ENCODE results near the gene CEBPA.

CEBPA gene

DNA sequence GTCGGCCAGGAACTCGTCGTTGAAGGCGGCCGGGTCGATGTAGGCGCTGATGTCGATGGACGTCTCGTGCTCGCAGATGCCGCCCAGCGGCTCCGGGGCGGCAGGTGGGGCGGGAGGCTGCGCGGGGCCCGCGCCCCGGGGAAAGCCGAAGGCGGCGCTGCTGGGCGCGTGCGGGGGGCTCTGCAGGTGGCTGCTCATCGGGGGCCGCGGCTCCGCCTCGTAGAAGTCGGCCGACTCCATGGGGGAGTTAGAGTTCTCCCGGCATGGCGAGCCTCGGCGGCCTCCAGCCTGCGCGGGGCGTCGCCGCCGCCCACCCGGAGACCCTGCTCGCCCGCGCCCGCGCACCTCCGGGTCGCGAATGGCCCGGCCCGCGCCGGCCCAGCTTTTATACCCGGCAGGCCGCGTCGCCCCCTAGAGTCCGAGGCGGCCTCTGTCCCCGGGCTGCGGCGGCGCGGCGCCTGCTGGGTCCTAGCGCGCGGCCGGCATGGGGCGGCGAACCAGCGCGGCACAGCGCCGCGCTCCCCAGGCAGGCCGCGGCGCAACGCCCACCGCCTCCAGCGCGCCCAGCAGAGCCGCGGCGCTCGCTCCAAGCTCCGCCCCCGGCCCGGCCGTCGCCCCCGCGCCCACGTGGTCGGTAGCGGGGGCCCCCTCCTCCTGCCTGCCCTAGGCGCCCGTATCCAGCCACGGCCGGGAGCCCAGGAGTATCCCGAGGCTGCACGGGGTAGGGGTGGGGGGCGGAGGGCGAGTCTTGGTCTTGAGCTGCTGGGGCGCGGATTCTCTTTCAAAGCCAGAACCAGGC lies at the start of gene CEBPA:
Gene CEBPA (minus strand): TSS at position 360 of the 799 bp plus-strand sequence. CDS start 120 bp downstream, at position 240.
- DNase-seq (ENCODE audit: low spot score): no peak

DNA sequence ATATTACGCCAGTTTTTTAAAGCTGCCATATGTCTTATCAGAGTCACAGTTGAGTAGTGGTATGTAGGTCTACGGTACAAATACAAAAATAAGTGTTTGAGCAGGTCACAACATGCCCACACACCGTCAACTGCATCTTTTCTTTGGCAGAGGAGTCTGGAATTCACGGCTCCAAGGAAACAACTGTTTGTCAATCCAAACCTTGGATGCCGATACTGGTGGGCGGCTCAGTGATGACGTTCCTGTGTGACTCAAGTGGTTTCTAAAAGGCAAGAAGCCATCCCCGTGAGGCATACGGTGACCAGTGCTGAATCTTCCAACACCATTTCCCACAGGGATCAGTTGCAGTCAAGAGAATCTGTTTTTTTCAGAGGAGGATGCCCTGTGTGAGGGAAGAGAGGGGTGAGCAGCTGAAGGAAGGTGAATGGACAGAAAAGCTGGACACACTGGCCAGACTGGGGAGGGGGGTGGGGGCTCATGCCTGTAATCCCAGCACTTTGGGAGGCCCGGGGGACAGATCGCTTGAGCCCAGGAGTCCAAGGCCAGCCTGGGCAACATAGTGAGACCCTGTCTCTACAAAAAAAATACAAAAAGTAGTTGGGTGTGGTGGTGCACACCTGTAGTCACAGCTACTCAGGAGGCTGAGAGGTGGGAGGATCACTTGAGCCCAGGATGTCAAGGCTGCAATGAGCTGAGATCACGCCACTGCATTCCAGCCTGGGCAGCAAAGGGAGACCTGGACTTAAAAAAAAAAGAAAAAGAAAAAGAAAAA lies 48.4 kb upstream of the CEBPA start:
- DNase-seq (ENCODE audit: low spot score): no peak

DNA sequence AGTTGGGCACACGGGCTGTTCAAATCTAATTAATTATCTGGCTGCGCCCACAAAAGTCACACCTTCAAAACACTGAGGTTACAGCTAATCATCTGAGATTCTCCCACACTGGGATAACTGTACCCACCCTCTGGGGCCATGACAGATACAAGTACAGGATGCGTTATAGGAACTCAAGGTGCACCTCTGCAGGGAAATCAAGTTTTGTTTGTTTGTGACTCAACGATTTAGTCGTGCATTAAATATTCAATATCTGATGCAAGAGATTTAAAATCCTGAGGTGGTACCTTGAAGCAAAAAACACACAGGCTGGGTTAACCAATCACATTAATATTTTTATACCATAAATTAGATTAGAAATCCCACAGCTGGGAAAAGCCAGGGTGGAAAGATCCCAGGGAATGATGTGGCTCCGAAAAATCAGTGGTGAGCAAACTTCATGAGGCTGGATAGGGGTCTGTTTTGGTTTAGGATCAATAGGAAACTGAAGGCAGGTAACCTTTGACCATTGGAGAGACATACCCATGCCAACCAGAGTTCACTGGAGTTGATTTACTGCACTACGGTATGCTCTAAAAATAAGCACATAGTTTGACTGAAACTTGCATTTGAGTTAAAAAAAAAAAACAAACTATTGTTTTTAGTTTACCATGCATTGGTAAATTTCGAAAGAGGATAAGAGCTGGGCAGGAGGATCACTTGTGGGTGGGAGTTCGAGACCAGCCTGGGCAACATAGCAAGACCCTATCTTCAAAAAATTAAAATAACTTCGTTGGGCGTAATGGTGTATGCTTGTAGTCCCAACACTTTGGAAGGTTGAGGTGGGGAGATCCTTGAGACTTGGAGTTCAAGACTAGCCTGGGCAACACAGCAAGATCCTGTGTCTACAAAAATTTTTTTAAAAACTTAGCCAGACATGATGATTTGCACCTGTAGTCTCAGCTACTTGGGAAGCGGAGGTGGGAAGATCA lies 47.3 kb upstream of the CEBPA start:
- no peak for DNase-seq (ENCODE audit: low spot score)

DNA sequence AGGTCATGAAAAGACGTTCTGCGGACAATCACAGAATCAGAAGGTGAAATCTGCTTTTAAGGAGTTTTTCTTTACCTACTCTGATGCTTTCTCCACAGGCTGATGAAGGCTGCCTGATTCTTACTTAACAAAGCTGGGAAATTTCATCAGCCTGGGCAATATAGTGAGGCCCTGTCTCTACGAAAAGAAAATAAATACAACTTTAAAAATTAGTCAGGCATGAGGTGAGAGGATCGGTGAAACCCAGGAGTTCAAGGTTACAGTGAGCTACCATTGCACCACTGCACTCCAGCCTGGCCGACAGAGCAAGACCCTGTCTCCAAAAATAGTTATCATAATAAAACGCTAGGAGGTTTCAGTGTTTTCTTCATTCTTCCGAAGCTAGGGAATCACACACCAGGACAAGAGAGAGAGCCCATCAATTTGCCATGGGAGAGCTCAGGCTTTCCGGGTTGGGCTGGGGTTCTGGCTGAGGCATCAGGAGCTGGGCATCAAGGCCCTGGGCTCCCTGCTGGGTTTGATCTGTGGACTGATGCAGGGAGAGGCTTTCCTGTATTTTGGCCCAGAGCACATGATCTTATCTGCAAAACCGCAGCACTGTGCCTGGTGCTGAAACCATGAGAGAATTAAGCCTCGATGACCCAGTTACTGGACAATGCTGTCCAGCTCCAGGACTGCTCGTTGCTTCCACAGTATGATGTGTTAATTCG lies 46.1 kb upstream of the CEBPA start:
- no peak for DNase-seq (ENCODE audit: low spot score)

DNA sequence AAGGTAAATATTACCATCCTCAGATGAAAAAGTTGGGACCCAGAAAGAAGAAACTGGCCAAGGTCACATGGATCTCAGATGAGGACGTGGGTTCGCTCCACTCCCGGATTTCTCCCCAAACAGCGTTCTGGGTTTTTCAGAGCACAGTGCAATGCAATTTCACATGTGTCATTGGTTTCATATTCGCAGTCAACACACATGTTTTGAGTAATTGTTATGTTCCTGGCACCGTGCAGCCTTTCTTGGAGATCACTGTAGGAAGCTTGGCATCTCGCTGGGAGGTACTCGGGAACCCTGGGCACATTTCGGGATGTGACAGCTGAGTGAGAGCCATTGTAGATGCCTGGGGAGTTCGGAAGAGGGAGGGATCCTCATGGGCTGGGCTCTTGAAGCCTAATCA lies 45.0 kb upstream of the CEBPA start:
- DNase-seq (ENCODE audit: low spot score): no peak

DNA sequence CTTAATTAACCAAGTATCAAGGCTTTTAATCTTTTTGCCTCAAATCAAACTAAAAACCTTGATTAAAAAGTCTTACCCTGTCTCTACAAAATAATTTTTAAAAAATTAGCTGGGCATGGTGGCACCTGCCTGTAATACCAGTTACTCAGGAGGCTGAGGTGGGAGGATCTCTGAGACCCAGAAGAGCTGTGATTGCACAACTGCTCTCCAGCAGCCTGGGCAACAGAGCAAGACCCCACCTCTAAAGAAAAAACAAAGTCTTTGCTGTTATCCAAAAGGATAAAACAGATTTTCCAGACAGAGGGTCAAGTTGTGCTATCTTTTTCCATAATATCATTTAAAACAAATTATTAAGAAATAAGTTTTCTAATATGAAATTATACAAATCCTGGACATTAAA lies 44.3 kb upstream of the CEBPA start:
- no peak for DNase-seq (ENCODE audit: low spot score)

DNA sequence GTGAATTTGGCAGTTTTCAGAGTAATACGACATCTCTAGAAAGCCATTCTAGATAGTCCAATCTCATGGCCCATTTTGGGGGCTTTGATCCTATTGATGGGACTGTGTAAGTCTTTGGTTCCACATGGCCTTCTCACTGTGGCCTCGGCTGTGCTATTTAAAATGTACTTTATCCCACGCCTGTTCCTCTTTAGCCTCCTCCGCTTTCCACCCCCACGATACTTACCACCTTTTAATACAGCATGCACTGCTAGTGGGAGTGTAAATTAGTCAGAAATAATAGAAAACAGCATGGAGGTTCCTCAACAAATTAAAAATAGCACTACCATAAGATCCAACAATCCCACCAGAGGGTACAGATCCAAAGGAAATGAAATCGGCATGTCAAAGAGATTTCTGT lies 42.8 kb upstream of the CEBPA start:
- DNase-seq (ENCODE audit: low spot score): no peak

DNA sequence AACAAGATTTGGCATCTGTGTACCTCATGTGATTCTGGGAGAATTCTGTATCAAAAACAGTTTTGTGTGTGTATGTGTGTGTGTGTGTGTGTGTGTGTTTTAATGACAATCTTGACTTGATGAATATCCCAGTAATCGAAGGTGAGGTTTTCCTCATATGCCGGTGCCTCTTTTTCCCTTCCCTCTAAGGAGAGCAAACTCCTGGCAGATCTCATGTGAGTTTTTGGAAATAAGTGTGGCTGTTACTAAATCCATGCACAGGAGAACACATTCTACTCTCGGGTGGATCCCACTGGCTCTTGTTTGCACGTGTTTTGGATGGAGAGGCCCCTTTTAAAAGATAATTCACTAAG lies 42.2 kb upstream of the CEBPA start:
- DNase-seq (ENCODE audit: low spot score): no peak

DNA sequence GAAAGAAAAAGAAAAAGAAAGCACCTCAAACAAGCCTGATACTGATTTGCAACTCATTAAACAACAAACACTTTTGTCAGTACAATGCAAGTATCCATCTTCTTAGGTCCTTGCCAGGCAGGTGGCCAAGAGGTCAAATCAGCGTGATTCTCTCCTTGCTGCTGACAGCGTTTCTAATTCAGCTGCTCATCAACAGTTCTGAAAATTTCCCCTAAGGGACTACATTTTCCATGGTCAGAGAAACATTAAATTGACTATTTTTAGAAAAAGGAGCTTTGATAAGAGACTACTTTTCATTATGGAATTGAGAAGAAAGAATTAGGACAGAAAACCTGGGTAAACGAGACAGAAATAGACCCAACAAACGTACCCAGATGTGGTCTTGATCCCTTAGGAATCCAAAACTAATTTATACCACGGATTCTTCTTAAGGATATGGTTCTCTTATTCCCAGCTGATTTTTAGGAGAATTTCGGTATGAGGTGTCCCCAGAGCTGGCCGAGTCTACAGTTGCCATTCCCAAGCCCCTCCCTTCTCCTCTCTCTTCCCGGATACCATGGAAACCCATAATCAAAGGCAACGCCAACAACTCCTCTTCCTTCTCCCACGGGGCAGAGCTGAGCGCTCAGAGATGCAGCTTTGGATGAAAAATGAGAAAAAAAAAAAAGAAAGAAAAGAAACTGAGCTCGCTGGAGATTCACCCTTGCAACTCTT lies 41.7 kb upstream of the CEBPA start:
- no peak for DNase-seq (ENCODE audit: low spot score)

DNA sequence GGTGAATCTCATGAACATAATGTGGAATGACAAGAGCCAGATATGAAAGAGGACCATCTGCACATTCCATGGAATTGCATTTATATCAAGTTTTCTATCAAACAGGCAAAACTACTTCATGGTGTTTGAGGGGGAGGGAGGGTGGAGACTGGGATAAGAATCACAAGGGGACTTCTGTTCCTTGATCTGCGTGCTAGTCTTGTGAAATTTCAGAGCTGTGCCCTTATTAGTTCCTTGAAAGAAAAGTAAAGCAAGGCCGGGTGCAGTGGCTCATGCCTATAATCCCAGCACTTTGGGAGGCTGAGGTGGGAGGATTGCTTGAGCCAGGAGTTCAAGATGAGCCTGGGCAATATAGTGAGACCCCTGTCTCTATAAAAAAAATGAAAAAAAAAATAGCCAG lies 41.0 kb upstream of the CEBPA start:
- DNase-seq (ENCODE audit: low spot score): no peak

DNA sequence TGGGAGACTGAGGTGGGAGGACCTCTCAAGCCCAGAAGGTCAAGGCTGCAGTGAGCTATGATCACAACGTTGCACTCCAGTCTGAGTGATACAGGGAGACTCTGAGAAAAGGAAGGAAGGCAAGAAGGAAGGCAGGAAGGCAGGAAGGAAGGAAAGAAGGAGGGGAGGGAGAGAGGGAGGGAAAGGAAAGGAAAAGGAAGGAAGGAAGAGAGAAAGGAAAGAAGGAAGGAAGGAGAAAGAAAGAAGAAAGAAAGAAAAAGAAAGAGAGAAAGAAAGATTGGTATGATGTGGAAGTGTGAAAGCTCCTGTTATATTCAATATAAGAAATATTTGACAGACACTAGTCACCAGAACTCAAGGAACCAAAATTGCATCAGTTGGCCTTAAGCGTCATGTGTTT lies 38.7 kb upstream of the CEBPA start:
- DNase-seq (ENCODE audit: low spot score): no peak

DNA sequence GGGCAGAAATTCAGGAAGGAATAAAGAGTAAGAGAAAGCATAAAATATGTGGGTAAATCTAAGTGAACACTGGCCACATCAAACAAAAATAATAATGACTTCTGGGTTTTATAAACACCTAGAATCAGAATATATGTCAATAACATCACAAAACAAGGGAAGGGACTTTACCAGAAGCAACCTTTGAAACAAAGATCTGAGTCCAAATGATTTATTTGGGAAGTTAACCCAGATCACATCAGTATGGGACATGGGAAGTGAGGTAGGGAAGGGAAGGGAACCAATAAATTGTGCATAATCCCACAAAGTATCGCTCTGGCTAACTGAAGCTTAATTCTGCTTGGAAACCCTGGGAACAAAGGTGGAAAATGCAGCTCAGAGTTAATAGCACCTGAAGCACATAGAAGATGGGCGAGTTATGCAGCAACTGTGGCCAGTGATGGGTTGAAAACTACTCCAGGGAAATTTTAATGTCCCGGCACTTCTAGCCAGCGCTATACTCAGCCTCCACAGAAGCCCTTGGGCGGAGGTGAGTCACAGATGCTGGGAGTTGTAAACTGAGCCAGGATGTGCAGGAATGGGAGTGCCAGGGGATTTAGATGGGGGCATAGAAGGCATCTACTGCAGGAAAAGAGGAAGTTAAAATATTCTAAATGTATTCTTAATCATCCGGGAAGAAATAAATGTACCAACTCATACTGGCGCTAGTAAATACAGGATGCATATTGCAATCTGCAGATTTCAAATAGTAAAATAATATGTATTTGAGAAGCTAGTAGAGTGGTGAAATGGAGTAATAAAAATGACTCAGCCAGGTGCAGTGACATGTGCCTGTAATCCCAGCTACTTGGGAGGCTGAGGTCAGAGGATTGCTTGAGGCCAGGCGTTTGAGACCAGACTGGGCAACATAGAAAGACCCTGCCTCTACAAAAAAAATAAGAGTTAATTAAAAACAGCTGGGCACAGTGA lies 37.0 kb upstream of the CEBPA start:
- no peak for DNase-seq (ENCODE audit: low spot score)

DNA sequence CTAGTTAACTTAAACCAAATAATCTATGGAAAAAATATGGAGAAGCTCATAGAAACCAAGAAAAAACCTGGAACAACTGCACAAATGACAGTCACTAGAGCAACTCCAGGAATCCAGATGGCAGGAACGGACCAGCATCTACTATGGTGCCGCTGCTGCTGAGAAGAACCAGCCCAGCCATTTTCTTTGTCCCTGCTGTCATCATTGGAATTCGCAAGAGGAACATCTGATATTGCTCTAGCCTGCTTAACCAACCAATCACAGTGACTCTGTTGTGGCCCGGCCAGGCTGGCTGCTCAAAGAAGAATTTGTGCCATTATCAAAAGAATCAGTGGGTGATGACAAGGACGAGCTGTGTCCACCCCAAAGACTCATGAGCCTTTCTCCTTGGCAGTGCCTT lies 33.1 kb upstream of the CEBPA start:
- DNase-seq (ENCODE audit: low spot score): no peak

DNA sequence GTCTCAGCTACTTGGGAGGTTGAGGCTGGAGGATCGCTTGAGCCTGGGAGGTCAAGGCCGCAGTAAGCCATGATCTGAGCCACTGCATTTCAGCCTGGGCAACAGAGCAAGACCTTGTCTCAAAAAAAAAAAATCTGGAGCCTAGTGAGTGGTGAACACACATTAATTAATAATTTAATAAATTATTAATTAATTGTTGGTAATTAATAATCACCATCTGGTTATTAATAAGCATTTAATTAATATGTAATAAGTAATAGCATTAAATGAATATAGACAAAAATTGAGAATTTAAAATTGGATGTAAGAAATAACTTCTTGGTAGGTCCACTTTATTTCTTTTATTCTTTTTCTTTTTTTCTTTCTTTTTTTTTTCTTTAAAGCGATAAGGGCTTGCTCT lies 31.9 kb upstream of the CEBPA start:
- DNase-seq (ENCODE audit: low spot score): no peak

DNA sequence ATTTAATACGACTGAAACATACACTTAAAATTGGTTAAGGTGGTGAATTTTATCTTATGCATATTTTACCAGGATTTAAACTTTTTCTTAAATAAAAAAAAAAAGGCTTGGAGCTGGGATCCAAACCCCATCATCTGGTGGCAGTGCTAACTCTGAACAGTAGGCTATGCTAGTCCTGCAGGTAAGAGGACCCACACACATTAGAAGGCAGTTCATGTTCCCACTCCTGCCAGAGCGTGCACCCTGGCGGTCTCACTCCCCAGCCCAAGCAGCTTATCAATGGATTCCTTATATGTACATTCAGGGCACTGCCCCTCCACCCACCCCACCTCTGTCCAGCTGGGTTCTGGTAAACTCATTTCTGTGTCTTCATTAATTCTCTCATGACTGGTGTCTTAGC lies 31.3 kb upstream of the CEBPA start:
- no peak for DNase-seq (ENCODE audit: low spot score)

DNA sequence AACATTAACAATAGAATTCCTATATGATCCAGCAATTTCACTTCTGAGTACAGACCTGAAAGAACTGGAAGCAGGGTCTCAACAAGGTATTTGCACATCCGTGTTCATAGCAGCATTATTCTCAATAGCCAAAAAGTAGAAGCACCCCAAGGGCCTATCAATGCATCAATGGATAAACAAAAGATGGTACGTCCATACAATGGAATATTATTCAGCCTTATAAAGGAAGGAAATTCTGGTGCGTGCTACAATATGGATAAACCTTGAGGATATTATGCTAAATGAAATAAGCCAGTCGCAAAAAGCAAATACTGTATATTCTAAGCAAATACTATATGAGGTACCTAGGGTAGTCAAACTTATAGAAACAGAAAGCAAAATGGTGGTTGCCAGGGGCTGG lies 30.8 kb upstream of the CEBPA start:
- no peak for DNase-seq (ENCODE audit: low spot score)

DNA sequence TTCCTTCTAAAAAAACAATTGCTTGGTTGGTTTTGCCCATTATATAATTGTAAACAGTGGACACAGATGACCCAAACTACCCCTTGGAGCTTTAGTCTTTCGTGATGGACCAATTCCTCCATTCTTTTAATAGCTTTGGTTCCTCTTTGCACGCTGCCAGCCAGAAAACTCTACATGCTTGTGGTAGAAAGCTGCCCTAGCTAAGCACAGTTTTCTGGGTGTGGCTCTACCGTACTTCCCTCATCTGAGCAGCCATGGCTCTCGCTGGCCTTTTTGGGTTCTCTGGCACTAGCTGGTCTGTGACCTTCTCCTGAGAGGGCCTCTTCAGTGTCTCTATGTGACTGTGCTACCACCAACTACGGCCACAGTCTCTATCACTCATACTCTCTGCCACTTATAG lies 29.9 kb upstream of the CEBPA start:
- no peak for DNase-seq (ENCODE audit: low spot score)

DNA sequence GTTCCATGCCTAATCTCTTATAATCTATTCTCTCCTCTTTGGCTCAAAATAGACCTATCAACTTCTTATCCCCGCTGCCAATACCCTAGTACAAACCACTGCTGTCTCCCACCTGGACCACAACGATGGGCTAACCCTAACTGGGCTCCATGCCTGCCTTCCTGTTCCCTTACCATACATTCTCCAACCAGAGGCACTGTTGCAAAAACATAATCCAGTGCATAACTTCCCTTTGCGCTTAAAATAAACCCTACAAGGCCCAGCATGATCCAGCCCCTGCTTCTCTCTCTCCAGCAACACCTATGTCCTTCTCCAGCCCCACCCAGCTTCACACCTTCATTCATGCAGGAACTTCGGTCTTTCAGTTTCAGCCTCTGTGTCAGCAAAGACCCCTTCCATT lies 27.4 kb upstream of the CEBPA start:
- DNase-seq (ENCODE audit: low spot score): no peak

DNA sequence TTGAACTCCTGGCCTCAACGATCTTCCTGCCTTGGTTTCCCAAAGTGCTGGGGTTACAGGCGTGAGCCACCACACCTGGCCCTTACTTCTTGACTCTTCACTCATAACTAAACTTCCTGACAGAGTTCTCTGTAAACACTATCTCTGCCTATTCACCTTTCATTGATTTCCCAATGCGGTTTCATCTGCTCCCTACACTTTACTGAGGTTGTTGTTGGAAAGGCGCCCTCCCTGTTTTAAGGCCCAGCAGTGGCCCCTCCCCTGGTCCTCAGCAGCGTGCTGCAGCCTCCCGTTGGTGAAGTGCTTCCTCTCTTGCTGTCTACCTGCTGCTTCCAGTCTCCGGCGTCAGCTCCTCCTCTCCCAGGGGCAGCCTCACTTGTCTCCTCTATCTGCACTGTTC lies 26.7 kb upstream of the CEBPA start:
- no peak for DNase-seq (ENCODE audit: low spot score)

DNA sequence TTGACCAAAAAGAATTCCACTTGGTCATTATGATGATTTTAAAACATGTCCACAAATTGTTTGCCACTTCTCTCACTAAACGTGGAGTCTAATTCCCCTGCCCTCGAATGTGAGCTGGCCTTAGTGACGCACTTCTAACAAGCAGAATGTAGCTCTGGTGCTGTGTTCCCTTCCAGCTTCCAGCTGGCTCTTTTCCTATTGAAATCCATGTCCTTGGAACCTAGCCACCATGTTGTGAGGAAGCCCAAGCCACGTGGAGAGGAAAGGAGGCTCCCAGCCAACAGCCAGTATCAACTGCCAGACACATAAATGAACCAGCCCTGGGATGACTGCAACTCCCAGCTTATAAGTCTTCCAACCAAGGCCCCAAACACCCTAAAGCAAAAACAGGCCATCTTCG lies 23.6 kb upstream of the CEBPA start:
- DNase-seq (ENCODE audit: low spot score): no peak
